GM23338 (cell line): ENCODE measurements around the gene TNFSF8. TPM values are rescaled to one million over a fixed set of nuclear protein-coding genes. Genes with fewer than 3 reads are reported as not detected.

Experiments used
- ATAC-seq: fragments of 200-7000 bp; cut with Tn5 transposase; 3 replicates; pipeline ENCODE4 v1.9.1; 2020
- DNase-seq: peaks from one replicate; pipeline ENCODE4 v3.0.0-alpha.2; 2015; ENCODE audit warnings: low spot score
- H2AFZ ChIP-seq: fragments of 200-600 bp; sonication (generic); 2 replicates; pipeline ENCODE4 v1.8.0; 2016; ENCODE audit warnings: antibody characterized with exemption, mild to moderate bottlenecking, moderate library complexity
- H3F3A ChIP-seq: fragments of 200-600 bp; sonication (generic); replicated peaks from 2 replicates; pipeline ENCODE4 v1.8.0; 2017; ENCODE audit warnings: antibody characterized with exemption, mixed run types, low read depth
- H3K27ac ChIP-seq: fragments of 200-600 bp; sonication (generic); 2 replicates; pipeline ENCODE4 v1.6.1; 2016; ENCODE audit warnings: low read depth
- H3K27me3 ChIP-seq: fragments of 200-600 bp; sonication (generic); 2 replicates; pipeline ENCODE4 v1.8.0; 2016; ENCODE audit warnings: mild to moderate bottlenecking, mixed run types, moderate library complexity; ENCODE audit not compliant: insufficient read depth
- H3K36me3 ChIP-seq: fragments of 200-600 bp; sonication (generic); 2 replicates; pipeline ENCODE4 v1.8.0; 2016; ENCODE audit warnings: mild to moderate bottlenecking; ENCODE audit not compliant: insufficient read depth
- H3K4me1 ChIP-seq: fragments of 200-600 bp; sonication (generic); 2 replicates; pipeline ENCODE4 v1.8.0; 2016; ENCODE audit warnings: mild to moderate bottlenecking, moderate library complexity; ENCODE audit not compliant: insufficient read depth
- H3K4me2 ChIP-seq: fragments of 200-600 bp; sonication (generic); 2 replicates; pipeline ENCODE4 v1.7.1; 2017; ENCODE audit warnings: mixed run types
- H3K4me3 ChIP-seq: fragments of 200-600 bp; sonication (generic); 2 replicates; pipeline ENCODE4 v1.6.1; 2016; ENCODE audit warnings: mixed run types
- H3K79me2 ChIP-seq: fragments of 200-600 bp; sonication (generic); replicated peaks from 2 replicates; pipeline ENCODE4 v1.8.0; 2017; ENCODE audit warnings: mild to moderate bottlenecking; ENCODE audit not compliant: insufficient read depth
- H3K9me2 ChIP-seq: fragments of 200-600 bp; sonication (generic); 2 replicates; pipeline ENCODE4 v1.8.0; 2017; ENCODE audit not compliant: insufficient read depth
- H4K20me1 ChIP-seq: fragments of 200-600 bp; sonication (generic); replicated peaks from 2 replicates; pipeline ENCODE4 v1.8.0; 2017; ENCODE audit warnings: mild to moderate bottlenecking; ENCODE audit not compliant: insufficient read depth
- H3K27ac Mint-ChIP-seq: 2 replicates; pipeline ENCODE4 v1.8.0; 2020; ENCODE audit warnings: inconsistent platforms, mild to moderate bottlenecking, moderate library complexity, mixed read lengths
- H3K27me3 Mint-ChIP-seq: 3 replicates; pipeline ENCODE4 v1.8.0; 2022; ENCODE audit warnings: low read depth, mild to moderate bottlenecking, moderate library complexity, mixed read lengths, inconsistent platforms; ENCODE audit not compliant: insufficient read depth, poor library complexity
- H3K36me3 Mint-ChIP-seq: 3 replicates; pipeline ENCODE4 v1.8.0; 2021; ENCODE audit warnings: low read depth, mild to moderate bottlenecking, inconsistent platforms, moderate library complexity, mixed read lengths
- H3K4me1 Mint-ChIP-seq: 3 replicates; pipeline ENCODE4 v1.8.0; 2020; ENCODE audit warnings: mild to moderate bottlenecking, inconsistent platforms, mixed read lengths
- H3K4me3 Mint-ChIP-seq: 3 replicates; pipeline ENCODE4 v1.8.0; 2021; ENCODE audit warnings: moderate library complexity, mild to moderate bottlenecking, inconsistent platforms, mixed read lengths
- H3K9me3 Mint-ChIP-seq: 3 replicates; pipeline ENCODE4 v1.8.0; 2020; ENCODE audit warnings: moderate library complexity, mild to moderate bottlenecking, inconsistent platforms, mixed read lengths
- CREB1 ChIP-seq: fragments of 250-450 bp; sonication (Bioruptor Pico); IDR thresholded peaks from 2 replicates; pipeline ENCODE4 v1.5.0; 2020; ENCODE audit warnings: low read depth, mild to moderate bottlenecking, moderate library complexity
- EZH2 ChIP-seq: fragments of 200-600 bp; sonication (generic); IDR thresholded peaks from one replicate; pipeline ENCODE4 v1.8.0; 2017; ENCODE audit warnings: antibody characterized with exemption, mild to moderate bottlenecking, low read depth; ENCODE audit not compliant: unreplicated experiment
- EZH2phosphoT487 ChIP-seq: fragments of 200-600 bp; sonication (generic); IDR thresholded peaks from one replicate; pipeline ENCODE4 v1.8.1; 2018; ENCODE audit warnings: antibody characterized with exemption; ENCODE audit not compliant: unreplicated experiment
- JUNB ChIP-seq: IDR thresholded peaks from one replicate; pipeline ENCODE4 v1.6.1; 2016; ENCODE audit warnings: antibody characterized with exemption; ENCODE audit not compliant: unreplicated experiment
- ZNF114 ChIP-seq: fragments of 250-450 bp; sonication (Bioruptor Pico); IDR thresholded peaks from 2 replicates; pipeline ENCODE4 v1.5.0; 2020; ENCODE audit warnings: mild to moderate bottlenecking, moderate library complexity
- ZNF462 ChIP-seq: fragments of 250-450 bp; sonication (Bioruptor Pico); IDR thresholded peaks from 2 replicates; pipeline ENCODE4 v1.5.0; 2020; ENCODE audit warnings: mild to moderate bottlenecking, moderate library complexity
- polyA plus RNA-seq: library from polyadenylated mRNA; unstranded; fragments of >200 nt; fragmentation: Nextera tagmentation; extraction: Ambion mirVana; gene quantifications from 2 replicates; pipeline ENCODE4 v1.2.1, GENCODE V29; 2016
- total RNA-seq: library from RNA; depleted of rRNA; stranded (reverse); fragments of >200 nt; shearing (Covaris generic); gene quantifications from 2 replicates; pipeline ENCODE4 v1.2.3, GENCODE V29; 2014
- TF ChIP-seq, protein P1 (sequence below): IDR thresholded peaks from one replicate; pipeline ENCODE4 v1.6.1; 2018; ENCODE audit warnings: antibody characterized with exemption; ENCODE audit not compliant: unreplicated experiment

The TNFSF8 gene
- total and polyA plus RNA-seq, 2 experiments from 2014 or later, result not detected

DNA sequence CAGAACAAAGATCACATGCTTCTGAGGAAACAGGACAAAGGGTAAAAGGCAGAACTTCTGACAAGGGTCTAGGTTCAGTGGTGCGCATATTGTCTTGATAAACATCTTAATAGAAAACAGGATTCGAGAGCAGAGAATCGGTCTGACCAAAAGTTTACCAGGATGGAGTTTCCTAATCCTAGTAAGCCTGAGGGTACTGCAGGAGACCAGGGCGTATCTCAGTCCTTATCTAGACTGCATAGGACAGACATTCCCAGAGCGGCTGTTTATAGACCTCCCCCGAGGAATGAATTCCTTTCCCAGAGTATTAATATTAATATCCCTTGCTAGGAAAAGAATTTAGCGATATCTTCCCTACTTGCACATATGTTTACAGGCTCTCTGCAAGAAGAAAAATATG lies 32.4 kb upstream of the TNFSF8 start:
- TF ChIP-seq CREB1 (CRISPR knock-in tag), result no peak
- TF ChIP-seq EZH2, result no peak
- TF ChIP-seq EZH2phosphoT487, result no peak
- TF ChIP-seq, protein P1, sequence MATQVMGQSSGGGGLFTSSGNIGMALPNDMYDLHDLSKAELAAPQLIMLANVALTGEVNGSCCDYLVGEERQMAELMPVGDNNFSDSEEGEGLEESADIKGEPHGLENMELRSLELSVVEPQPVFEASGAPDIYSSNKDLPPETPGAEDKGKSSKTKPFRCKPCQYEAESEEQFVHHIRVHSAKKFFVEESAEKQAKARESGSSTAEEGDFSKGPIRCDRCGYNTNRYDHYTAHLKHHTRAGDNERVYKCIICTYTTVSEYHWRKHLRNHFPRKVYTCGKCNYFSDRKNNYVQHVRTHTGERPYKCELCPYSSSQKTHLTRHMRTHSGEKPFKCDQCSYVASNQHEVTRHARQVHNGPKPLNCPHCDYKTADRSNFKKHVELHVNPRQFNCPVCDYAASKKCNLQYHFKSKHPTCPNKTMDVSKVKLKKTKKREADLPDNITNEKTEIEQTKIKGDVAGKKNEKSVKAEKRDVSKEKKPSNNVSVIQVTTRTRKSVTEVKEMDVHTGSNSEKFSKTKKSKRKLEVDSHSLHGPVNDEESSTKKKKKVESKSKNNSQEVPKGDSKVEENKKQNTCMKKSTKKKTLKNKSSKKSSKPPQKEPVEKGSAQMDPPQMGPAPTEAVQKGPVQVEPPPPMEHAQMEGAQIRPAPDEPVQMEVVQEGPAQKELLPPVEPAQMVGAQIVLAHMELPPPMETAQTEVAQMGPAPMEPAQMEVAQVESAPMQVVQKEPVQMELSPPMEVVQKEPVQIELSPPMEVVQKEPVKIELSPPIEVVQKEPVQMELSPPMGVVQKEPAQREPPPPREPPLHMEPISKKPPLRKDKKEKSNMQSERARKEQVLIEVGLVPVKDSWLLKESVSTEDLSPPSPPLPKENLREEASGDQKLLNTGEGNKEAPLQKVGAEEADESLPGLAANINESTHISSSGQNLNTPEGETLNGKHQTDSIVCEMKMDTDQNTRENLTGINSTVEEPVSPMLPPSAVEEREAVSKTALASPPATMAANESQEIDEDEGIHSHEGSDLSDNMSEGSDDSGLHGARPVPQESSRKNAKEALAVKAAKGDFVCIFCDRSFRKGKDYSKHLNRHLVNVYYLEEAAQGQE, result no peak
- no peak for TF ChIP-seq JUNB
- no peak for TF ChIP-seq ZNF114 (CRISPR knock-in tag)
- no peak for TF ChIP-seq ZNF462 (CRISPR knock-in tag)
- no peaks in the 10 kb centered on the region for H3K27me3 Mint-ChIP-seq
- ATAC-seq, result no peak

More for the DNA sequence above, 32.4 kb upstream of the TNFSF8 start:
- DNase-seq, result no peak
- Histone ChIP-seq H3K4me2 (no peak overlapping the region), H3K79me2 (no peaks in the 10 kb centered on the region), H3K4me3 (no peak overlapping the region), H4K20me1 (no peaks in the 10 kb centered on the region), H3K9me2 (0 out of 2 replicates have a peak, but pooled peaks cover 7% of the 10 kb centered on the region), H3K4me1 (no peaks in the 10 kb centered on the region), H3K36me3 (no peaks in the 10 kb centered on the region; the same call in 1 of the 2 replicates), H3F3A (no peaks in the 10 kb centered on the region), H3K27me3 (no peaks in the 10 kb centered on the region), H3K27ac (no peak overlapping the region), H2AFZ (no peak overlapping the region)
- Mint-ChIP-seq H3K9me3 (peaks cover 39% of the 10 kb centered on the region), H3K27ac (no peak overlapping the region), H3K4me1 (no peaks in the 10 kb centered on the region), H3K36me3 (peaks cover 13% of the 10 kb centered on the region; the same call in 2 of the 3 replicates), H3K4me3 (no peak overlapping the region)
